Stomach (tissue), 19 donors: ENCODE measurements around the gene ARL13A. TPM values are rescaled to one million over a fixed set of nuclear protein-coding genes. Genes with fewer than 3 reads are reported as not detected.

Experiments
- DNase-seq, 2 donors: peaks; one replicate each; pipeline versions ENCODE4 v3.0.0 to v3.0.0-alpha.2; 2013 to 2019
- H3K27ac ChIP-seq, 5 donors: fragments of 200-600 bp in 4 of 5; sonication (generic) in 4 of 5; one replicate each; pipeline ENCODE4 v1.5.1; 2013 to 2019; ENCODE audit warnings: mild to moderate bottlenecking in 1 of 5, moderate library complexity in 1 of 5
- H3K27me3 ChIP-seq, 3 donors: fragments of 200-600 bp; sonication (generic); one replicate each; pipeline ENCODE4 v1.5.1; 2017 to 2019; ENCODE audit warnings: mixed run types in 1 of 3
- H3K36me3 ChIP-seq, 4 donors: fragments of 200-600 bp; sonication (generic); 1 replicate in 3 of 4; 2 replicates in 1 of 4; pipeline ENCODE4 v1.5.1; 2016 to 2019
- H3K4me1 ChIP-seq, 4 donors: fragments of 200-600 bp; sonication (generic); one replicate each; pipeline ENCODE4 v1.5.1; 2016 to 2019
- H3K4me3 ChIP-seq, 4 donors: fragments of 200-600 bp; sonication (generic) in 3 of 4; one replicate each; pipeline ENCODE4 v1.5.1; 2016 to 2019; ENCODE audit warnings: mild to moderate bottlenecking in 1 of 4
- H3K9me3 ChIP-seq, 4 donors: fragments of 200-600 bp; sonication (generic); one replicate each; pipeline ENCODE4 v1.5.1; 2016 to 2019
- CTCF ChIP-seq, 7 experiments: fragments of 450-650 bp in 4 of 7; fragments of 200-600 bp in 3 of 7; sonication (generic) in 3 of 7; IDR thresholded peaks; one replicate each; pipeline ENCODE4 v1.5.1; 2016 to 2019; ENCODE audit warnings: antibody characterized with exemption in 7 of 7, control low read depth in 2 of 7, mild to moderate bottlenecking in 1 of 7
- EP300 ChIP-seq: sonication (generic); formaldehyde crosslinking; IDR thresholded peaks from one replicate; pipeline ENCODE4 v1.6.1; 2017; ENCODE audit warnings: antibody characterized with exemption
- POLR2A ChIP-seq, 4 donors: fragments of 450-650 bp; IDR thresholded peaks; one replicate each; pipeline ENCODE4 v1.6.1; 2016; ENCODE audit warnings: antibody characterized with exemption in 4 of 4, control low read depth in 2 of 4, mild to moderate bottlenecking in 1 of 4, moderate library complexity in 1 of 4
- POLR2AphosphoS5 ChIP-seq, 3 donors: sonication (generic); formaldehyde crosslinking; IDR thresholded peaks; one replicate each; pipeline ENCODE4 v1.6.1; 2016; ENCODE audit warnings: antibody characterized with exemption in 3 of 3
- WGBS, 5 donors: extraction: QIAGEN DNeasy Blood & Tissue Kit in 3 of 5; methylation state at CpG; one replicate each; pipeline versions ENCODE4 v1.1.5 to v1.1.7; 2013 to 2018; 5-methylcytosine and 5-hydroxymethylcytosine counted together
- intact Hi-C: fragments of 100-400 bp; cut with DNase I; formaldehyde crosslinking; loops from one replicate; pipeline ENCODE4 v1.15.1; 2023; ENCODE audit warnings: low total_unique reads
- long read RNA-seq, 10 donors: transcript quantifications; one replicate each; lab custom pipeline, GENCODE V29; 2026
- polyA plus RNA-seq, 3 donors: library from polyadenylated mRNA; stranded (reverse); fragments of 200-250 nt; gene quantifications; one replicate each; pipeline ENCODE4 v1.2.3, GENCODE V29; 2013
- total RNA-seq, 5 donors: library from RNA; depleted of rRNA; stranded (reverse); fragments of >200 nt; gene quantifications; one replicate each; pipeline versions ENCODE4 v1.1.0 to v1.2.3, GENCODE V29; 2014 to 2016
- donor health status: healthy with polysubstance abuse.
- donor health status: Bipolar disorder and iron deficiency.
- donor health status: healthy.

Gene ARL13A
- total RNA-seq (not detected), polyA plus RNA-seq (not detected)
- long read RNA-seq, donor 1: 0 reads
- long read RNA-seq, donor 2: 0 reads
- long read RNA-seq, donor 3: 0 reads
- long read RNA-seq, donor 4: 0 reads
- long read RNA-seq, donor 5: 0 reads
- long read RNA-seq, donor 6: 0 reads
- long read RNA-seq, donor 7: 0 reads
- long read RNA-seq, donor 8: 0 reads
- long read RNA-seq, donor 9: 0 reads
- long read RNA-seq, donor 10: 0 reads

GRCh38 chrX:100969408-100969807 is at the start of gene ARL13A:
TSS of gene ARL13A (plus strand) at chrX:100969708. CDS start at chrX:100973690, 3,982 bp downstream.
- no peak for DNase-seq
- H3K27ac ChIP-seq: no peak within 1 kb of the TSS
- no peaks in the 10 kb centered on the region for H3K27me3 ChIP-seq
- no peaks in the 10 kb centered on the region for H3K36me3 ChIP-seq
- peaks cover 0 to 7% (median 0%) of the 10 kb centered on the region in 4 donors for H3K9me3 ChIP-seq
- no peak for TF ChIP-seq POLR2A (IDR thresholded peaks at IDR 0.05)
- TF ChIP-seq EP300: no peak
- TF ChIP-seq POLR2AphosphoS5 (IDR thresholded peaks at IDR 0.05): no peak
- TF ChIP-seq CTCF (IDR thresholded peaks at IDR 0.05): no peak
- H3K4me3 ChIP-seq: no peak within 1 kb of the TSS
- 73 to 90% (median 87%) methylated on average over 2 of the region's 2 CpGs for WGBS, 5 donors
- intact Hi-C loops: no loop called here
- no peaks in the 10 kb centered on the region for H3K4me1 ChIP-seq

GRCh38 chrX:100924375-100924774 is 45.1 kb upstream of the ARL13A start:
- Histone ChIP-seq H3K36me3 (no peaks in the 10 kb centered on the region), H3K4me1 (peaks cover 0 to 9% (median 6%) of the 10 kb centered on the region in 4 donors), H3K9me3 (no peaks in the 10 kb centered on the region), H3K27me3 (peaks cover 0 to 14% (median 0%) of the 10 kb centered on the region in 3 donors), H3K4me3 (no peak overlapping the region), H3K27ac (no peak overlapping the region)
- intact Hi-C loops: no loop called here
- TF ChIP-seq CTCF (IDR thresholded peaks at IDR 0.05) (no peak), POLR2A (IDR thresholded peaks at IDR 0.05) (no peak), POLR2AphosphoS5 (IDR thresholded peaks at IDR 0.05) (no peak), EP300 (no peak)
- no peak for DNase-seq
- WGBS, 5 donors: 37 to 55% (median 48%) methylated on average over 3 of the region's 3 CpGs

GRCh38 chrX:100926453-100926852 is 43.1 kb upstream of the ARL13A start:
- Histone ChIP-seq H3K27me3 (peaks cover 0 to 18% (median 0%) of the 10 kb centered on the region in 3 donors), H3K27ac (no peak overlapping the region), H3K4me3 (no peak overlapping the region), H3K4me1 (peaks cover 0 to 13% (median 6%) of the 10 kb centered on the region in 4 donors), H3K36me3 (no peaks in the 10 kb centered on the region), H3K9me3 (peaks cover 0 to 5% (median 2%) of the 10 kb centered on the region in 4 donors)
- no peak for DNase-seq
- TF ChIP-seq CTCF (IDR thresholded peaks at IDR 0.05) (no peak), POLR2A (IDR thresholded peaks at IDR 0.05) (no peak), POLR2AphosphoS5 (IDR thresholded peaks at IDR 0.05) (no peak), EP300 (no peak)
- WGBS, 5 donors: 72 to 88% (median 82%) methylated on average over 2 of the region's 2 CpGs
- intact Hi-C loops: no loop called here

GRCh38 chrX:100928660-100929613 is 40.6 kb upstream of the ARL13A start, which contains the start of gene XKRX:
TSS of gene XKRX (minus strand) at chrX:100928917. CDS start at chrX:100928304, 613 bp downstream.
- DNase-seq: peak; percentile 53 to 59
- Histone ChIP-seq H3K4me3 (peak within 1 kb of the TSS; percentile 38 to 55 (median 46)), H3K9me3 (peaks cover 0 to 7% (median 4%) of the 10 kb centered on the region in 4 donors), H3K27ac (no peak within 1 kb of the TSS), H3K27me3 (peaks cover 0 to 18% (median 0%) of the 10 kb centered on the region in 3 donors), H3K36me3 (no peaks in the 10 kb centered on the region), H3K4me1 (peaks cover 0 to 13% (median 6%) of the 10 kb centered on the region in 4 donors)
- intact Hi-C loops: no loop called here
- 1 to 37% (median 5%) methylated on average over 23 to 51 of the region's 51 CpGs for WGBS, 5 donors
- no peak for TF ChIP-seq POLR2A (IDR thresholded peaks at IDR 0.05)
- TF ChIP-seq EP300: no peak
- no peak for TF ChIP-seq POLR2AphosphoS5 (IDR thresholded peaks at IDR 0.05)
- TF ChIP-seq CTCF (IDR thresholded peaks at IDR 0.05): no peak
